HUES6 (cell line): ENCODE data around the gene TIMM44.

Source experiments
- H3K27ac ChIP-seq: 2 replicates; pipeline ENCODE4 v1.7.0; 2013; ENCODE audit warnings: low read depth, mild to moderate bottlenecking, low read length, inconsistent platforms
- H3K27me3 ChIP-seq: 2 replicates; pipeline ENCODE4 v1.6.1; 2013; ENCODE audit warnings: low read length; ENCODE audit not compliant: control insufficient read depth, insufficient read depth
- H3K36me3 ChIP-seq: 2 replicates; pipeline ENCODE4 v1.6.1; 2013; ENCODE audit warnings: low read length; ENCODE audit not compliant: control insufficient read depth, insufficient read depth
- H3K4me1 ChIP-seq: 2 replicates; pipeline ENCODE4 v1.6.1; 2013; ENCODE audit warnings: low read length; ENCODE audit not compliant: control insufficient read depth, insufficient read depth
- H3K4me3 ChIP-seq: 2 replicates; pipeline ENCODE4 v1.5.1; 2013; ENCODE audit warnings: low read depth, low read length
- H3K9ac ChIP-seq: one replicate; pipeline ENCODE4 v1.6.1; 2013; ENCODE audit warnings: mild to moderate bottlenecking, low read length
- H3K9me3 ChIP-seq: 2 replicates; pipeline ENCODE4 v1.6.1; 2013; ENCODE audit warnings: low read depth, low read length; ENCODE audit not compliant: control insufficient read depth, insufficient read depth

Gene TIMM44

GRCh38 chr19:7942981-7943443 lies 454 bp downstream of the TIMM44 start:
- no peaks in the 10 kb centered on the region for H3K27me3 ChIP-seq
- H3K4me3 ChIP-seq: peak overlapping the region; percentile 95
- no peaks in the 10 kb centered on the region for H3K9me3 ChIP-seq
- peak overlapping the region; percentile 93 for H3K27ac ChIP-seq
- H3K9ac ChIP-seq: peak overlapping the region; percentile 92
- peaks cover 35% of the 10 kb centered on the region for H3K36me3 ChIP-seq
- H3K4me1 ChIP-seq: peaks cover 4% of the 10 kb centered on the region; the same call in 1 of the 2 replicates

GRCh38 chr19:7941895-7942596 lies 1.4 kb downstream of the TIMM44 start:
- Histone ChIP-seq H3K36me3 (peaks cover 44% of the 10 kb centered on the region), H3K9me3 (no peaks in the 10 kb centered on the region), H3K27ac (no peak overlapping the region), H3K27me3 (no peaks in the 10 kb centered on the region), H3K4me3 (peak overlapping the region; percentile 95), H3K4me1 (peaks cover 4% of the 10 kb centered on the region; the same call in 1 of the 2 replicates), H3K9ac (no peak overlapping the region)

GRCh38 chr19:7940841-7941240 lies 2.6 kb downstream of the TIMM44 start:
- H3K9me3 ChIP-seq: no peaks in the 10 kb centered on the region
- no peak overlapping the region for H3K27ac ChIP-seq
- H3K4me3 ChIP-seq: no peak overlapping the region
- H3K9ac ChIP-seq: no peak overlapping the region
- H3K4me1 ChIP-seq: peaks cover 4% of the 10 kb centered on the region; the same call in 1 of the 2 replicates
- H3K27me3 ChIP-seq: no peaks in the 10 kb centered on the region
- H3K36me3 ChIP-seq: peaks cover 56% of the 10 kb centered on the region

- Histone ChIP-seq H3K27ac (no peak overlapping the region), H3K36me3 (peaks cover 95% of the 10 kb centered on the region), H3K9me3 (no peaks in the 10 kb centered on the region), H3K4me1 (no peaks in the 10 kb centered on the region), H3K27me3 (no peaks in the 10 kb centered on the region), H3K4me3 (no peak overlapping the region), H3K9ac (no peak overlapping the region)
Observed at GRCh38 chr19:7934766-7935165, 8.7 kb downstream of the TIMM44 start.

- no peak overlapping the region for H3K4me3 ChIP-seq
- no peaks in the 10 kb centered on the region for H3K9me3 ChIP-seq
- H3K36me3 ChIP-seq: peaks cover 92% of the 10 kb centered on the region
- H3K9ac ChIP-seq: no peak overlapping the region
- H3K4me1 ChIP-seq: peaks cover under 1% of the 10 kb centered on the region; the same call in 1 of the 2 replicates
- no peaks in the 10 kb centered on the region for H3K27me3 ChIP-seq
- H3K27ac ChIP-seq: no peak overlapping the region
Observed at GRCh38 chr19:7933828-7934725, 9.4 kb downstream of the TIMM44 start.

GRCh38 chr19:7933411-7933810 lies 10.1 kb downstream of the TIMM44 start:
- Histone ChIP-seq H3K4me3 (no peak overlapping the region), H3K36me3 (peaks cover 86% of the 10 kb centered on the region), H3K27ac (no peak overlapping the region), H3K4me1 (peaks cover 3% of the 10 kb centered on the region; the same call in 1 of the 2 replicates), H3K27me3 (no peaks in the 10 kb centered on the region), H3K9ac (no peak overlapping the region), H3K9me3 (no peaks in the 10 kb centered on the region)

- Histone ChIP-seq H3K36me3 (peaks cover 81% of the 10 kb centered on the region), H3K4me1 (peaks cover 3% of the 10 kb centered on the region; the same call in 1 of the 2 replicates), H3K9me3 (no peaks in the 10 kb centered on the region), H3K27me3 (no peaks in the 10 kb centered on the region), H3K9ac (no peak overlapping the region), H3K27ac (no peak overlapping the region), H3K4me3 (no peak overlapping the region)
Observed at GRCh38 chr19:7932930-7933300, 10.6 kb downstream of the TIMM44 start.

- no peaks in the 10 kb centered on the region for H3K9me3 ChIP-seq
- H3K27me3 ChIP-seq: no peaks in the 10 kb centered on the region
- H3K36me3 ChIP-seq: peaks cover 77% of the 10 kb centered on the region
- H3K4me1 ChIP-seq: peaks cover 3% of the 10 kb centered on the region; the same call in 1 of the 2 replicates
- H3K9ac ChIP-seq: no peak overlapping the region
- no peak overlapping the region for H3K4me3 ChIP-seq
- no peak overlapping the region for H3K27ac ChIP-seq
Observed at GRCh38 chr19:7932276-7932929, 11.1 kb downstream of the TIMM44 start.

- Histone ChIP-seq H3K4me3 (no peak overlapping the region), H3K27me3 (no peaks in the 10 kb centered on the region), H3K9me3 (no peaks in the 10 kb centered on the region), H3K36me3 (peaks cover 68% of the 10 kb centered on the region), H3K27ac (no peak overlapping the region), H3K9ac (no peak overlapping the region), H3K4me1 (peaks cover 3% of the 10 kb centered on the region; the same call in 1 of the 2 replicates)
Observed at GRCh38 chr19:7931221-7932061, 12.0 kb downstream of the TIMM44 start.

GRCh38 chr19:7930765-7931164 lies 12.7 kb downstream of the TIMM44 start:
- H3K9me3 ChIP-seq: no peaks in the 10 kb centered on the region
- peaks cover 61% of the 10 kb centered on the region for H3K36me3 ChIP-seq
- no peak overlapping the region for H3K9ac ChIP-seq
- no peaks in the 10 kb centered on the region for H3K27me3 ChIP-seq
- H3K27ac ChIP-seq: no peak overlapping the region
- H3K4me1 ChIP-seq: peaks cover 3% of the 10 kb centered on the region; the same call in 1 of the 2 replicates
- H3K4me3 ChIP-seq: no peak overlapping the region
